CD4-positive, CD25-positive, alpha-beta regulatory T cell (primary cell): Measurements from ENCODE around the gene HSD17B4. TPM values are rescaled to one million over a fixed set of nuclear protein-coding genes. Genes with fewer than 3 reads are reported as not detected.

Experiments used
- ATAC-seq, 2 donors: fragments of 150-1000 bp; cut with Tn5 transposase; one replicate each; pipeline ENCODE4 v1.10.0; 2021; ENCODE audit warnings: low read depth in 2 of 2, moderate number of reproducible peaks in 2 of 2, moderate library complexity in 1 of 2
- DNase-seq, 3 donors: peaks; one replicate each; pipeline versions ENCODE4 v3.0.0 to v3.0.0-alpha.2; 2012 to 2022; ENCODE audit warnings: mixed read lengths in 1 of 3
- H3K27ac ChIP-seq: one replicate; pipeline ENCODE4 v1.7.0; 2013; ENCODE audit warnings: mild to moderate bottlenecking, low read length; ENCODE audit not compliant: insufficient read depth, poor library complexity, severe bottlenecking
- H3K27me3 ChIP-seq: one replicate; pipeline ENCODE4 v1.7.0; 2013; ENCODE audit warnings: low read length; ENCODE audit not compliant: control insufficient read depth, insufficient read depth
- H3K36me3 ChIP-seq: one replicate; pipeline ENCODE4 v1.7.0; 2013; ENCODE audit warnings: mild to moderate bottlenecking, low read length, moderate library complexity; ENCODE audit not compliant: control insufficient read depth, insufficient read depth
- H3K4me1 ChIP-seq: 2 replicates; pipeline ENCODE4 v1.7.0; 2013; ENCODE audit warnings: mild to moderate bottlenecking, low read length; ENCODE audit not compliant: insufficient read depth, control insufficient read depth, poor library complexity, severe bottlenecking
- H3K4me3 ChIP-seq: one replicate; pipeline ENCODE4 v1.7.0; 2013; ENCODE audit warnings: low read depth, mild to moderate bottlenecking, low read length, moderate library complexity
- H3K9me3 ChIP-seq, 2 experiments: 1 replicate in 1 of 2; 2 replicates in 1 of 2; pipeline ENCODE4 v1.7.0; 2013; ENCODE audit warnings: low read length in 2 of 2, mild to moderate bottlenecking in 1 of 2, moderate library complexity in 1 of 2; ENCODE audit not compliant: control insufficient read depth in 2 of 2
- H3K27ac Mint-ChIP-seq, 3 donors: one replicate each; pipeline ENCODE4 v1.8.0; 2020 to 2022; ENCODE audit warnings: mild to moderate bottlenecking in 3 of 3, mixed read lengths in 3 of 3, moderate library complexity in 2 of 3
- H3K27me3 Mint-ChIP-seq: one replicate; pipeline ENCODE4 v1.8.0; 2022; ENCODE audit warnings: mild to moderate bottlenecking, mixed read lengths
- H3K36me3 Mint-ChIP-seq: one replicate; pipeline ENCODE4 v1.8.0; 2020; ENCODE audit warnings: mixed read lengths
- H3K4me1 Mint-ChIP-seq, 4 donors: one replicate each; pipeline ENCODE4 v1.8.0; 2020 to 2022; ENCODE audit warnings: mixed read lengths in 4 of 4, mild to moderate bottlenecking in 1 of 4
- H3K4me3 Mint-ChIP-seq, 4 donors: one replicate each; pipeline ENCODE4 v1.8.0; 2020 to 2022; ENCODE audit warnings: mild to moderate bottlenecking in 4 of 4, mixed read lengths in 4 of 4, moderate library complexity in 3 of 4
- H3K9me3 Mint-ChIP-seq, 7 donors: one replicate each; pipeline ENCODE4 v1.8.0; 2020 to 2022; ENCODE audit warnings: mixed read lengths in 7 of 7, mild to moderate bottlenecking in 3 of 7, moderate library complexity in 2 of 7
- polyA plus RNA-seq, 4 donors: library from polyadenylated mRNA; unstranded; fragments of 300-500 nt; fragmentation: Illumina TruSeq; gene quantifications; one replicate each; pipeline ENCODE4 v1.2.3, GENCODE V29; 2021
- total RNA-seq: library from RNA; stranded (reverse); gene quantifications from one replicate; pipeline ENCODE4 v1.2.3, GENCODE V29; 2022

Gene HSD17B4
- total and polyA plus RNA-seq, 5 donors from 2014 or later, result 31.3 to 73.3 (median 37.2) TPM

DNA sequence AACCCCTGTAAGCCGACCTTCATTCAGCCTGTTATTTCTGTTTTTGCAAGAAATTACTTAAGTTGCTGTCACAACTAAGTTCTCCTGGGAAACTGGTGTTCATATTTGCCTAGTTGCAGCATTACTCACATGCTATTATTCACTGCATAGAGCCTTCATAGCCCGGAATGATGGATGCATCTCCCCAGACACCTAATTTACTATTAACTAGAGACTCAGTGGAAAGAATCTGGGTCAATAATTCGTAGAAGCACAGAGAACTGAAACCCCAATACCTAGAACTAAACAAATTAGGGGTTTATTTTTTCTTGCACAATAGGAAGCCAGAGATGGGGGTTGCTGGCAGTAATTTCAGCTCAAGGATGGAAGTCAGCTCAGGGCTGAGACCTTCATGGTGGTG lies 131.4 kb downstream of the HSD17B4 start:
- no peaks in the 10 kb centered on the region for H3K4me1 ChIP-seq
- H3K27ac Mint-ChIP-seq, result no peak overlapping the region
- H3K4me3 Mint-ChIP-seq, result no peak overlapping the region
- peak in 1 of 3 donors; percentile 25 for DNase-seq
- ATAC-seq, result no peak
- peaks cover 24% of the 10 kb centered on the region for H3K27me3 Mint-ChIP-seq
- H3K27ac ChIP-seq, result no peak overlapping the region
- H3K4me3 ChIP-seq, result no peak overlapping the region
- H3K36me3 ChIP-seq, result no peaks in the 10 kb centered on the region
- H3K9me3 ChIP-seq, result no peaks in the 10 kb centered on the region
- no peaks in the 10 kb centered on the region for H3K27me3 ChIP-seq
- no peaks in the 10 kb centered on the region for H3K36me3 Mint-ChIP-seq
- no peaks in the 10 kb centered on the region for H3K4me1 Mint-ChIP-seq
- peaks cover 0 to 7% (median 0%) of the 10 kb centered on the region in 7 donors for H3K9me3 Mint-ChIP-seq

Other genes starting within 250 kb of the HSD17B4 start
- 120 TPM for gene TNFAIP8, start 96.5 kb upstream of the HSD17B4 start, total RNA-seq
- 100 to 1,000 TPM; 183 to 244 (median 202) TPM for gene TNFAIP8, start 96.5 kb upstream of the HSD17B4 start, polyA plus RNA-seq
- not detected for gene FAM170A, start 177.1 kb downstream of the HSD17B4 start, total RNA-seq
- not detected for gene FAM170A, start 177.1 kb downstream of the HSD17B4 start, polyA plus RNA-seq